Karpas-422 (cell line): ENCODE results near the gene PLGLB2. TPM values are rescaled to one million over a fixed set of nuclear protein-coding genes. Genes with fewer than 3 reads are reported as not detected.
"Not testable (repeated sequence)": the region's sequence is repeated elsewhere in the genome, so short reads cannot be mapped to it uniquely, and the experiment has no call there.

Experiments
- DNase-seq: peaks from one replicate; pipeline ENCODE4 v3.0.0-alpha.2; 2015
- H2AFZ ChIP-seq: fragments of 200-600 bp; sonication (generic); 2 replicates; pipeline ENCODE4 v1.6.1; 2014; ENCODE audit warnings: antibody characterized with exemption, low read length, mixed read lengths
- H3K27ac ChIP-seq: fragments of 200-600 bp; sonication (generic); 2 replicates; pipeline ENCODE4 v1.5.1; 2014; ENCODE audit warnings: mild to moderate bottlenecking, low read length, moderate library complexity
- H3K27me3 ChIP-seq: fragments of 200-600 bp; sonication (generic); 2 replicates; pipeline ENCODE4 v1.6.1; 2014; ENCODE audit warnings: low read length, mixed read lengths
- H3K36me3 ChIP-seq: fragments of 200-600 bp; sonication (generic); 2 replicates; pipeline ENCODE4 v1.6.1; 2014; ENCODE audit warnings: low read length, mixed read lengths; ENCODE audit not compliant: insufficient read depth
- H3K4me1 ChIP-seq: fragments of 200-600 bp; sonication (generic); 2 replicates; pipeline ENCODE4 v1.6.1; 2014; ENCODE audit warnings: mild to moderate bottlenecking, low read length, mixed read lengths
- H3K4me2 ChIP-seq: fragments of 200-600 bp; sonication (generic); 2 replicates; pipeline ENCODE4 v1.6.1; 2014; ENCODE audit warnings: low read length, low read depth, mild to moderate bottlenecking; ENCODE audit not compliant: poor library complexity, severe bottlenecking
- H3K4me3 ChIP-seq: fragments of 200-600 bp; sonication (generic); 2 replicates; pipeline ENCODE4 v1.5.1; 2014; ENCODE audit warnings: mild to moderate bottlenecking, antibody characterized with exemption, low read length, mixed read lengths
- H3K79me2 ChIP-seq: fragments of 200-600 bp; sonication (generic); 2 replicates; pipeline ENCODE4 v1.6.1; 2014; ENCODE audit warnings: mild to moderate bottlenecking, low read length, mixed read lengths
- H3K9ac ChIP-seq: fragments of 200-600 bp; sonication (generic); 2 replicates; pipeline ENCODE4 v1.6.0; 2014; ENCODE audit warnings: low read length
- H3K9me2 ChIP-seq: fragments of 200-600 bp; sonication (generic), shearing (Covaris generic); replicated peaks from 2 replicates; pipeline ENCODE4 v1.6.0; 2014; ENCODE audit warnings: mild to moderate bottlenecking, low read length, moderate library complexity; ENCODE audit not compliant: insufficient read depth
- H3K9me3 ChIP-seq: fragments of 300-700, 200-600 bp; sonication (generic); 2 replicates; pipeline ENCODE4 v1.6.1; 2014; ENCODE audit warnings: low read length, mixed read lengths
- H4K20me1 ChIP-seq: fragments of 200-600 bp; sonication (generic); 2 replicates; pipeline ENCODE4 v1.6.1; 2014; ENCODE audit warnings: mild to moderate bottlenecking, antibody characterized with exemption, low read length, low read depth; ENCODE audit not compliant: insufficient read depth
- total RNA-seq: library from RNA; depleted of rRNA; stranded (reverse); fragments of >200 nt; shearing (Covaris generic); gene quantifications from 2 replicates; pipeline ENCODE4 v1.2.3, GENCODE V29; 2014; ENCODE audit warnings: low replicate concordance; rRNA removed

Gene PLGLB2
- total RNA-seq, 1 experiment from 2014 or later, result 11.1 TPM

- not testable (repeated sequence) for H4K20me1 ChIP-seq, H3K36me3 ChIP-seq, H3K9ac ChIP-seq, H3K79me2 ChIP-seq, H3K9me3 ChIP-seq, H3K9me2 ChIP-seq, H2AFZ ChIP-seq, H3K27me3 ChIP-seq, H3K4me1 ChIP-seq, H3K4me2 ChIP-seq, H3K27ac ChIP-seq, H3K4me3 ChIP-seq, DNase-seq
These were observed 637 bp downstream of the PLGLB2 start for GRCh38 chr2:87748524-87748923.

GRCh38 chr2:87750560-87750959 is 2.7 kb downstream of the PLGLB2 start:
- not testable (repeated sequence) for H3K4me2 ChIP-seq, H3K4me3 ChIP-seq, H3K36me3 ChIP-seq, H2AFZ ChIP-seq, H3K9me3 ChIP-seq, H3K27me3 ChIP-seq, DNase-seq, H3K4me1 ChIP-seq, H3K9ac ChIP-seq, H3K9me2 ChIP-seq, H4K20me1 ChIP-seq, H3K27ac ChIP-seq, H3K79me2 ChIP-seq

GRCh38 chr2:87754759-87755158 is 6.9 kb downstream of the PLGLB2 start:
- H3K27ac ChIP-seq, H3K9ac ChIP-seq, H3K79me2 ChIP-seq, H3K4me2 ChIP-seq, H2AFZ ChIP-seq, DNase-seq, H3K27me3 ChIP-seq, H3K9me2 ChIP-seq, H3K4me1 ChIP-seq, H3K9me3 ChIP-seq, H3K36me3 ChIP-seq, H4K20me1 ChIP-seq, H3K4me3 ChIP-seq: not testable (repeated sequence)

Other genes with a start within 250 kb of the PLGLB2 start
- gene RGPD2, start 77.7 kb downstream of the PLGLB2 start, total RNA-seq, result not detected in 2 replicates